GM20431 (cell line): ENCODE data around the gene C2orf42.
"Not testable (repeated sequence)": the region's sequence is repeated elsewhere in the genome, so short reads cannot be mapped to it uniquely, and the experiment has no call there.

Experiments used
- in situ Hi-C: fragments of 300-500 bp; cut with MseI, MboI; formaldehyde crosslinking; loops from one replicate; pipeline ENCODE4 v1.15.0; 2020; ENCODE audit warnings: low sequenced_read_pairs; ENCODE audit not compliant: unreplicated experiment

Gene C2orf42

DNA sequence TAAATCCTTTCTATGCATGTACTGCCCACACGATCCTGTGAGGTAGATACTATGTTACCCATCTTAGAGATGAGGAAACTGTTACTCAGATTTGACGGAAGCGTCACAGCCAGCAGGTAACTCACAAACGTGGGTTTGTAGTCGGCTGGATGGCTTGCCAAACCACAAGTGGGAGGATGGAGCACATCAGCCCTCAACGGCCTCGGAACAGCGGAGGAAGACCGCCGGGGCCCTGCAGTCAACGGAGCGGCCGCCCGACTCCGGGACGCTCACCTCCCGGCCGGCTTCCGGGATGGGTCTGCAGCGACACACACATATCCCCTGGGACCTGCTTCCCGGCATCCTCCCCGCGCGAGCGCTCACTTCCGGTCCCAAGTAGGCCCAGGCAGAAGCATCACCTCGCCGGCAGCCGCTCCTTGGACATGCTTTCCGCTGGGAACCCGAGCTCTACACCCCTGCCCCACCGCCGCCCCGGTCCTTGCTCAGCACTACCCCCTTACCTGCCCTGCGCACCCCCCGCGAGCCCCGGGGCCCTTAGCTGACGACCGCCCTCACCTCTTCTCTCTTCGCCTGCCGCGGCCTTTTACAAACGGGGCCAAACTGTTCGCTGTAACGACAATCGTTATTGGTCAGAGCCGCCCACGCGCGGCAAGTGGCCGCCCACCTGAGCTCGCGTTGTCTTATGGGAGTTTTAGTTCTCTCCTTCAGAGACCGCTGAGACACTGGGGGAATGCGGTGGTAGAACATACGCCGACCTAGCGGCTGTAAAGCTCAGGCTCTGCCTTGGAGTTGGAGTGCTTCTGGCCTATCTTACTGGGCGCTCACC lies at the start of gene C2orf42:
C2orf42 (minus strand) TSS at position 602 of the 826 bp plus-strand sequence. CDS start 9,034 bp downstream, outside the sequence.
- in situ Hi-C loops, result no loop called here

DNA sequence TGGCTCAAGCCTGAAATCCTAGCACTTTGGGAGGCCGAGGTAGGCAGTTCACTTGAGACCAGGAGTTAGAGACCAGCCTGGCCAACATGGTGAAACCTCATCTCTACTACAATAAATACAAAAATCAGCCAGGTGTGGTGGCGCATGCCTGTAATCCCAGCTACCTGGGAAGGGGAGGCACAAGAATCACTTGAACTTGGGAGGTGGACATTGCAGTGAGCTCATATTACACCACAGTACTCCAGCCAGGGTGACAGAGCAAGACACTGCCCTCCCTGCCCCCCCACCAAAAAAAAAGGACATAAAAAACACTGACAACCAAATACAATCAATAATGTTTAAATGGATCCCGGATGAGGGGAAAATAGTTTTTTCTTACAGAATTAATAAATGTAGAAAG lies 49.8 kb upstream of the C2orf42 start:
- in situ Hi-C loops, result no loop called here

DNA sequence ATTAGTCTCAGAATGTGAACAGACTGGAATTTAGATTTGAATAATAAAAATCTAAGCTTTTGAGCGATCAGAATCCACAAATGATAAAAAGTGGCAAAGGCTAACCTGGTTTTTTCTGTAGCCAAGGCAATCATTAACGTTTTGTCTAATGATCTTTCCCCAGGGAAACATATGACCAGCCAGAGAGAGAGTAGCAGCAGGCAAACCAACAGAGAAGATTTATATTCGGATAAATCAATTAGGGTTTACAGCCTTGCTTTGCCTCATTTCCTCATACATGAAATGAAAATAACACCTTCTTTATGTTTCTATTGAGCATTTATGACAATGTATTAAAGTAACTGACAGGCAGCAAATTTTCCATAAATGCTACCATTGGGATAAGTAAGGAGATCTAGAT lies 43.1 kb upstream of the C2orf42 start:
- in situ Hi-C loops, result no loop called here

DNA sequence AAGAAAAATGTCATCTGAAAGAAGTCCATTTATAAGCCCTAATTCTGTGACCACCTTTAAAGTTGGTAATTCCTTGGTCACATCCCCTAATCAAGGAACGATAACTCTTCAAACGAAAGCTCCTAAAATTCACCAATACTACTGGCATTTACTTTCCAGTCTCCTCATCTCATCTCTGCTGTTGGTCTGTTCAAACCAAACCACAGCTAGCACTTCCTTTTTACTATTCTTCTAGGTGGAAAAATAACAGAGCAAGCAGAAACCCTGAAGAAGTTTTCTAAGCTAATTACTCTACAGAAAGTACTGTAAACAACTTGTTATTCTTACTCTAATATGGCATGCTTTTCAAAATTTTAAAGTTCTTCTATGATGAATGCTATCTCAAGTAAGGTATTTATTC lies 36.0 kb upstream of the C2orf42 start:
- in situ Hi-C loops, result no loop called here

DNA sequence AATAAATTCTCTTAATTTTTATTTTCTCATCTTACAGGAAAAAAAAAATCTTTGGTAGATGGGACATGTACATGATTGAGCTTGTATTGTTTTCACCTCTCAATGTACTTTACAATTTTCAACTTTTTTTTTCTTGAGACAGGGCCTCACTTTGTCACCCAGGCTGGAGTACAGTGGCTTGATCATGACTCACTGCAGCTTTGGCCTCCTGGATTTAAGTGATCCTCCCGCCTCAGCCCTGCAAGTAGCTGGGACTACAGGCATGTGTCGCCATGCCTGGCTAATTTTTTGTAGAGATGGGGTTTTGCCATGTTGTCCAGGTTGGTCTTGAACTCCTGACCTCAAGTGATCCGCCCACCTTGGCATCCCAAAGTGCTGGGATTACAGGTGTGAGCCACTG lies 32.5 kb upstream of the C2orf42 start:
- in situ Hi-C loops, result not testable (repeated sequence)

DNA sequence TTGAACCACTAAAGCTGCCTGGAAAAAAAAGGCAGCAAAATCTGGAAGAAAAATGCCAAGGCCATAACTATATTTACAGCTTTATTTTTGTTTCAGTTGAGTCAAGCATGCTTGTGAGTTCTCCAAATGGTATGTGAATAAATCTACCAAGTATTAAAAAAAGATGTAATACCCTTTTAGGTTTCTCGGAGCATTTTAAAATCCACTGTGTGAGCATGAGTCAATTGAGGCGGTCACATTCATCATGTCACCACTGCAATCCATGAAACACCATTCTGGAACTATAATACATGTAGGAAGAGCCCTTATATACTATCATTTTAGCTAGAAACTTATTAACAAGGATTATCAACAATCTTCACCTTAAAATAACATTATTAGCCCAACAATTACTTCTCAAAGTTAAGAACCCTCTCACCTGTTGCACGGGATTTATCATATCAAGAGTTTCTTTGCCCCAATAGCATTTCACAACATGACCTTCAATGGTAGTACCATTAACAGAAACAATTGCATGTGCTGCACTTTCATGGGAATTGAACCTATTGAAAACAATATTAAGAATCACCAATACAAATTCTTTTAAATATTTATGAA lies 24.2 kb upstream of the C2orf42 start:
- in situ Hi-C loops, result no loop called here

GRCh38 chr2:70214365-70214764 lies 23.5 kb upstream of the C2orf42 start:
- in situ Hi-C loops, result no loop called here

DNA sequence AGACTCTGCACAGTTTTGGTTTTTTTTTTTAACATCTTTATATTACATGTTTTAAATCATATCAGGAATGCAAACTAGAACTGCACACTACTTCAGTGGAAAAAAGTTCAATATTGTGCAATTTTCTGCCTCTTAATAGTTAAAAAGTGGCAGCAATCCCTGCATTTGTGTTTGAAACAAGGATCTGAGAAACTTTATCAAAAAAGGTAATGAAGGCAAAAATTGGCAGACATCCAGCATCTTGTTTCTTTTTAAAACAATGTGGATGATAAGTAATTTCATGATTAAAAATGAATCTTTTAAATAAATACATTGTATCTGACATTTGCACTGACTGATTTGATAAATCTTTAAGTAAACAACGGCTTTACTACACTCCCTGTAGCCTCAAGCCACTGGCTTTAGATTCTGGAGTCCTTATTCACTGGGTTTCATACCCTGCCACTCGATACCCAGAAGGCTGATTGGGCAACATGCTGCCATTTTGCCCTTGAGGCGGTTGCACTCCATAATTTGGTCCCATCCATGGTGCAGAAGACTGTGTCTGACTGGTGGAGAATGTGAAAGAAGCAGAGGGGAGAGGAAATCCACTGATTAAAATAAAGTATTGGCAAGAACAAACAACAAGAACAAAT lies 21.6 kb upstream of the C2orf42 start:
- in situ Hi-C loops, result no loop called here

DNA sequence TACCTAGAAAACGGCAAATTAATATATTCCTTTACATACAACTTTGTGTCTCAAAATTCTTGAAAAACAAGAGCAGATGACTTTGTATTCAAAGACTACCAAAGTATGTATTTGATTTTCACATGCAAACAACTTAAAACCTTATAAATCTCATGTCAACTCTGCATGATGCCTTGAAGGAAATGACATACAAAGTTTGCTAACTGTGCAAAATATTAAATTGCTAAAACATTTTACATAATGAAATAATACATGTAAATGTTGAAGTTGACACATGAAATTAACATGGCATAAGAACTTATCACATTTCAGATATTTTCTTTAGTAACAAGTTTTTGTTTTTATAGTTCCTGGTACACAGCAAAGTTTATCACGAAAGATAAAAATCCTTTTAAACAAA lies 20.8 kb upstream of the C2orf42 start:
- in situ Hi-C loops, result no loop called here

- in situ Hi-C loops, result no loop called here
Observed at GRCh38 chr2:70204452-70204851, 13.6 kb upstream of the C2orf42 start.

DNA sequence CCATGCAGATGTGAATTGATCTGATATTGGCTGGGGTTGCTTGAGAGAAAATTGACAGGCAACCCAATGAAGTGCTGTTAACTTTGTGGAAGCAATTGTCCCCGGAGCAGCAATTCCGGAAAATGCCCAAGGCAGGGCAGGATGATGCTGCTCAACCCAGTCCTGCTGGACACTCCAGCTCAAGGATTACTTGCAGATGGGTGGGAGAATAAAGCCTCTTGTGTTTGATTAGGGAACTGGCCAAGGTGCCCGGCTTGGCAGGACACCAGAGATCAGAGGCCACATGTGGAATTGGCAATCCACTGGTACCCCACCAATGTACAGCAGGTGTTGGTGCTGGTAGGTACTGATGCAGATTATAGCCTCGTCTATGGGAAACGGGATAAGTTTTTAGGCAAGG lies 12.3 kb upstream of the C2orf42 start:
- in situ Hi-C loops, result no loop called here

DNA sequence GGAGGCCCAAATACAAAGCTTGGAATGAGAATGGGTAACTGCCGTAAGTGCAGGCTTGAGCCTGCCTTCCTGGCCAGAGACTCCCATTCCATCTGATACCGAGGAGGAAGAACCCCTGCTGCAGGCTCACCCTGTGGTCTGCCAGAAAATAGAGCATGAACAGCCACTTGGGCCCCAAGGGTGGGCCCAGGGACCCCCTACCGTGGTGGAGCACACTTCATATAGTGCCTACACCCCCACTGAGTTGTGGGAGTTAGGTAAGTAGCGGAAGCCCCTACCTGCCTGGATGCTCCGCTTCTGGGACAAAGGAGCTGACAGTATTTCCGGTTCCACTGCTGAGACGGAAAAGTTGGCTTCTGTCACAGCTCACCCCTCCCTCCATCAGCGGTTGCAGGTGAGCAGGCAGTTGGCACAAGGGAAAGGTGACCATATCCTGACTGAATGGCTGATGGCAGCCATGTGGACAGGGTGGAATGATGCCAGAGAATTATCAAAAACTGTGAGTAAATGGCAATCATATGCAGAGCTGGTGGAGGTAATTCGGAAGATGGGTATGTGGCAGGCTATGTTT lies 11.5 kb upstream of the C2orf42 start:
- in situ Hi-C loops, result no loop called here

DNA sequence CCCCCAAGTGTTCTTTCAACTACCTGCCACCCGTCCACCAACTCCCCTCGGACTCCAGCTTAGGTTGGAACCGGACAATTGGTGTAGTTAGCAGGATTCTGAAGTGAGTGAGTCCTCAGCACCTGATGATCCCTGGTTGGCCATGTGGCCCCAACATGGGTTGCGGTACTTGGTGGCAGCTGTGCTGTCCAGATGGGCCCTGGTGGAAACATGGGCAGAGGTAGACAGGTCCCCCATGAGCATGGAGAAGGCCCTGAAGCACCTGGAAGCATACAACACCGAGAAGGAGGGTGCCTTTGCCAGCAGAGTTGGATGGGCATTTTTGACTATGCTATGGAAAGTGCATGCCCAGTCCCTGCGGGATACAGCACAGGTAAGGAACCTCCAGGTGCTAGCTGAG lies 11.0 kb upstream of the C2orf42 start:
- in situ Hi-C loops, result no loop called here

GRCh38 chr2:70201225-70201768 lies 10.5 kb upstream of the C2orf42 start:
- in situ Hi-C loops, result no loop called here

DNA sequence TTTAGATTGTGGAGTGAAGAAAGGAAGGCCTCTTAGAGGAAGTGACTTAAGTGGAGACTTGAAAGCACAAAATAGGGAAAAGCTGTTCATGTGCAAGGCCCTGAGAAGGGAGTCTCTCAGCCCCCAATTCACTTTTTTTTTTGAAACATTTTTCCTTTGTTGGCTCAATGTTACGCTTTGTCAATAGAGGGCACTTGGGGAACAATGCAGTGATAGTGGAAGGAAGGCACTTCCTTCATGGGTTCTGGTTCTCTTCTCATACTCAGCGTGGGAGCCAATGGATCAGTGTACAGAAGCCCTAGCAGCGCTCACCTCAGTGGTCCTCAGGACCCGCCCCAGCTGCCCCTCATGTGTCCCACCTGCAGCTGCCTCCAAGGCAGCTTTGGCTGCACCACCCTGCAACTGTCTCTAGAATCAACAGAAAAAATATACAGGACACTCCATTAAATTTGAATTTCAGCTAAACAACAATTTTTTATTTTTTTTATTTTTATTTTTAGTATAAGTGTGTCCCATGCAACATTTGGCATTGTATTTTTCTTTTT lies 8.6 kb upstream of the C2orf42 start:
- in situ Hi-C loops, result no loop called here

DNA sequence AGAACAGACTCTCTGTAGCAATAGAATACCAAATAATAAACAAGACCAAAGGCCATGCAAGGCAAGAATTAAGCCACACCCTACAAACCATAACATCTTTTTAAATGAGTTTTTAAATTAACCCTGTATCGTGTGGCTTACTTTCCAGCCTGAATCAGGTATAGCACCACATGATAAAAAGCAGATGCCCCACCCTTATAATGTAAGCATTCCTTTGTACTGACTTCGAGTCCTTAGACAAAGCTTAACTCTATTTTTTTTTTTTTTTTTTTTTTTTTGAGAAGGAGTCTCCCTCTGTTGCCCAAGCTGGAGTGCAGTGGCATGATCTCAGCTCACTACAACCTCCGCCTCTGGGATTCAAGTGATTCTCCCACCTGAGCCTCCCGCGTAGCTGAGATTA lies 1.7 kb upstream of the C2orf42 start:
- in situ Hi-C loops, result no loop called here

DNA sequence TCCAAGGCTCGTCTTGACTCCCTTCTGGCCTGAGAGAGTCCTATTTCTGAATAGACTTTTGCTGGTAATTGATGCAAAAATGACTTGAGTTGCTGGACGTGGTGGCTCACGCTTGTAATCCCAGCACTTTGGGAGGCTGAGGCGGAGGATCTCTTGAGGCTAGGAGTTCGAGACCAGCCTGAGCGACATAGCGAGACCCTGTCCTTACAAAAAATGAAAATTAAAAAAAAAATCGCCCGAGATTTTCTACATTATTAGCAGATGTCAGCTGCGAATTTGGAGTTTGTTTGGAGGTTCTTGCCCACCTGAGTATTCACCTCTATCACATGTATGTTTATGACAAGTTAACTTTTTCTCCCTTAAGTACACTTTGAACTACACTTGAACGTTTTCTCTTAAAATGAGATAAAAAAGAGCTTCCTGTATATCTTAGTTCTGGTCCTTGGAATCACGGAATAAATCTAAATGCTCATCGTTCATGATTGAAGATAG lies 471 bp upstream of the C2orf42 start:
- in situ Hi-C loops, result no loop called here

- in situ Hi-C loops, result no loop called here
Observed at GRCh38 chr2:70188460-70188859, 2.4 kb downstream of the C2orf42 start.

GRCh38 chr2:70187170-70187569 lies 3.6 kb downstream of the C2orf42 start:
- in situ Hi-C loops, result not testable (repeated sequence)

DNA sequence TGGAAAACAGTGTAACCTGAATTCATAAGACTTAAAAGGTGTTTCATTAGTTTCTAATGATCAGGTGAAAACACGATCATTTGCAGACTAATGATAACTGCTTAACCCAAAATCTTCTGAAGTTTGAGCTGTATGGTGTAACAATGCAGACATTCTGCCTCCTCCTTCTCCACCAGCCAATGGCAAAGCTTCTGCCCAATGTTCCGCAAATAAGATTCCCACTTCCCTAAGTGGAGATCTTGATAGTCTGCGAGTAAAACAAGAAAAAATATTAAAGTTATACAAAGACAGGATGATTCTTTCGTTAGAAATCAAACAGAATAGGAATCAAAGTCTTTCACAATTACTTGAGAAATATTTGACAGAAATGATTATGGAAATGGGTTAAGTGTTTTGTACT lies 8.1 kb downstream of the C2orf42 start:
- in situ Hi-C loops, result no loop called here
